Medulla oblongata (tissue), 1 donor: Measurements from ENCODE around the gene GMDS.
"Not testable (repeated sequence)": the region's sequence is repeated elsewhere in the genome, so short reads cannot be mapped to it uniquely, and the experiment has no call there.

Source experiments
- DNase-seq: peaks from one replicate; pipeline ENCODE4 v3.0.0-alpha.2; 2015; ENCODE audit errors: extremely low spot score

Gene GMDS

GRCh38 chr6:1773700-1774099 lies 471.7 kb downstream of the GMDS start:
- no peak for DNase-seq

- no peak for DNase-seq
Measured at GRCh38 chr6:1770968-1771723, 474.3 kb downstream of the GMDS start.

GRCh38 chr6:1770435-1770843 lies 475.0 kb downstream of the GMDS start:
- no peak for DNase-seq

- no peak for DNase-seq
Measured at GRCh38 chr6:1767481-1768246, 477.7 kb downstream of the GMDS start.

GRCh38 chr6:1766654-1767053 lies 478.8 kb downstream of the GMDS start:
- DNase-seq, result no peak

- no peak for DNase-seq
Measured at GRCh38 chr6:1765160-1765903, 480.1 kb downstream of the GMDS start.

- no peak for DNase-seq
Measured at GRCh38 chr6:1764397-1764987, 480.9 kb downstream of the GMDS start.

GRCh38 chr6:1763404-1763803 lies 482.0 kb downstream of the GMDS start:
- no peak for DNase-seq

GRCh38 chr6:1762203-1762602 lies 483.2 kb downstream of the GMDS start:
- no peak for DNase-seq

- no peak for DNase-seq
Measured at GRCh38 chr6:1761477-1761877, 483.9 kb downstream of the GMDS start.

GRCh38 chr6:1760876-1761275 lies 484.5 kb downstream of the GMDS start:
- no peak for DNase-seq

- DNase-seq, result no peak
Measured at GRCh38 chr6:1759870-1760269, 485.5 kb downstream of the GMDS start.

- no peak for DNase-seq
Measured at GRCh38 chr6:1758076-1758679, 487.2 kb downstream of the GMDS start.

GRCh38 chr6:1757131-1757530 lies 488.3 kb downstream of the GMDS start:
- no peak for DNase-seq

- no peak for DNase-seq
Measured at GRCh38 chr6:1756472-1757129, 488.8 kb downstream of the GMDS start.

- not testable (repeated sequence) for DNase-seq
Measured at GRCh38 chr6:1751063-1751462, 494.3 kb downstream of the GMDS start.

GRCh38 chr6:1749041-1749440 lies 496.4 kb downstream of the GMDS start:
- no peak for DNase-seq

GRCh38 chr6:1747531-1747930 lies 497.9 kb downstream of the GMDS start:
- DNase-seq, result no peak

- no peak for DNase-seq
Measured at GRCh38 chr6:1747003-1747402, 498.4 kb downstream of the GMDS start.

- no peak for DNase-seq
Measured at GRCh38 chr6:1745814-1746213, 499.6 kb downstream of the GMDS start.

- no peak for DNase-seq
Measured at GRCh38 chr6:1744543-1744942, 500.9 kb downstream of the GMDS start.
